GM23338 (cell line): ENCODE measurements around the gene RRP12.

ENCODE experiments used
- CREB1 ChIP-seq: fragments of 250-450 bp; sonication (Bioruptor Pico); IDR thresholded peaks from 2 replicates; pipeline ENCODE4 v1.5.0; 2020; ENCODE audit warnings: low read depth, mild to moderate bottlenecking, moderate library complexity
- EZH2phosphoT487 ChIP-seq: fragments of 200-600 bp; sonication (generic); IDR thresholded peaks from one replicate; pipeline ENCODE4 v1.8.1; 2018; ENCODE audit warnings: antibody characterized with exemption; ENCODE audit not compliant: unreplicated experiment
- JUNB ChIP-seq: IDR thresholded peaks from one replicate; pipeline ENCODE4 v1.6.1; 2016; ENCODE audit warnings: antibody characterized with exemption; ENCODE audit not compliant: unreplicated experiment
- POLR2AphosphoS5 ChIP-seq: IDR thresholded peaks from 2 replicates; pipeline ENCODE4 v1.6.1; 2016; ENCODE audit warnings: antibody characterized with exemption, low read depth
- STAT1 ChIP-seq: IDR thresholded peaks from one replicate; pipeline ENCODE4 v1.6.1; 2016; ENCODE audit warnings: antibody characterized with exemption; ENCODE audit not compliant: unreplicated experiment
- TF ChIP-seq, protein P1 (sequence below), 2 experiments: fragments of 200-600 bp in 1 of 2; sonication (generic) in 1 of 2; conservative IDR thresholded peaks; 2 replicates each; pipeline versions ENCODE4 v1.5.1 to v1.6.1; 2016 to 2017; ENCODE audit warnings: antibody characterized with exemption in 2 of 2, low read depth in 2 of 2, mild to moderate bottlenecking in 2 of 2, moderate library complexity in 1 of 2

DNA sequence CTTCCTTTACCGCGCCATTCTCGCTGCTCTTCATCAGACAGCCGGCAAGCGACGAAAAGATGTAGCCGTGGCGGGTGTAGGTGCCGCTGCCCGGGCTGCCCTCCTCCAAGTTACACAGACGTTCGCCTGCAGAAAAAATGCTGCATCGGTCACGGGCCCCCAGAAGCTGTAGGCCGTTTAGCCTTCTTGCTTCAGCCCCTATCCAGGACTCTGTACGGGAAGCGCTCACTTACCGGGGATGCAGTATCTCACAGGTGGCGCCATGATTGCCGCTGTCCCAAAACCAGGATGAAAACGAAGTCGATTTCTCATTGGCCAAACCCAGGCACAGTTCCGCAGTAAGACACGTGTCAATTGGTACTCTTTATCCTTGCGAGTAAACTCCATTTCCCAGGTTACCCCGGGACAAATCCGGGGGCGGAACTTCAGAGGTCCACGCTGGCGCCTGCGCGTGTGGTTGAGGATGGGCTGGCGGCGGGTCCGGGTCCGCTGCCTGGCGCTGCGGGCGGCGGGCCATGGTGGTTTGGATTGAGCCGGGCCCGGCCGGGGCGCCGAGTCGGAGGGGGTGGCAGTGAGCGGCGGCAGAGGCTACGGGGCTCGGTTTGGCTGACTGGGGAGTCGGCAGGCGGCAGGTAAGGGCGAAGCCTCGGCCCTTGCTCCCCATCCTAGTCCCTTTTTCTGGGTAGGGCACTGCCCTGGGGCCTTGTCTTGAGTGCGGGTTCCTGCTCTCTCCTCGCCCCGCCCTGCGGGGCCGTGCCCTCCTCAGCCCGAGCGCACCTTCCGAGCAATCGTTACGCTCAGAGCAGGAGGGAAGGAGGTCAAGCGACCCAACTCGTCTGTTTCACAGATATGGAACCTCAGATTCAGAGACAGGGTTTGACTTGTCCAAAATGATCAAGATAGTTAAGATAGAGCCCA is 44.8 kb upstream of the RRP12 start, which contains the start of the genes EXOSC1 and ZDHHC16:
- TF ChIP-seq, protein P1, sequence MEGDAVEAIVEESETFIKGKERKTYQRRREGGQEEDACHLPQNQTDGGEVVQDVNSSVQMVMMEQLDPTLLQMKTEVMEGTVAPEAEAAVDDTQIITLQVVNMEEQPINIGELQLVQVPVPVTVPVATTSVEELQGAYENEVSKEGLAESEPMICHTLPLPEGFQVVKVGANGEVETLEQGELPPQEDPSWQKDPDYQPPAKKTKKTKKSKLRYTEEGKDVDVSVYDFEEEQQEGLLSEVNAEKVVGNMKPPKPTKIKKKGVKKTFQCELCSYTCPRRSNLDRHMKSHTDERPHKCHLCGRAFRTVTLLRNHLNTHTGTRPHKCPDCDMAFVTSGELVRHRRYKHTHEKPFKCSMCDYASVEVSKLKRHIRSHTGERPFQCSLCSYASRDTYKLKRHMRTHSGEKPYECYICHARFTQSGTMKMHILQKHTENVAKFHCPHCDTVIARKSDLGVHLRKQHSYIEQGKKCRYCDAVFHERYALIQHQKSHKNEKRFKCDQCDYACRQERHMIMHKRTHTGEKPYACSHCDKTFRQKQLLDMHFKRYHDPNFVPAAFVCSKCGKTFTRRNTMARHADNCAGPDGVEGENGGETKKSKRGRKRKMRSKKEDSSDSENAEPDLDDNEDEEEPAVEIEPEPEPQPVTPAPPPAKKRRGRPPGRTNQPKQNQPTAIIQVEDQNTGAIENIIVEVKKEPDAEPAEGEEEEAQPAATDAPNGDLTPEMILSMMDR (conservative IDR thresholded peaks at IDR 0.05; ENCODE audit: low read depth in 2 of 2), result 0 out of 4 replicates have a peak, but pooled peaks of 1 of the 2 experiments have one; percentile 11
- TF ChIP-seq EZH2phosphoT487 (no peak), POLR2AphosphoS5 (peak; percentile 91), JUNB (no peak), CREB1 (CRISPR knock-in tag) (no peak), STAT1 (no peak)
